Neuron (in vitro differentiated cells): ENCODE data around the gene PTPN21.

Experiments used
- H2AFZ ChIP-seq: one replicate; pipeline ENCODE4 v1.6.1; 2013; ENCODE audit warnings: low read depth, mild to moderate bottlenecking, inconsistent platforms, low read length, moderate library complexity
- H3K27me3 ChIP-seq: one replicate; pipeline ENCODE4 v1.6.1; 2013; ENCODE audit warnings: low read length; ENCODE audit not compliant: insufficient read depth
- H3K36me3 ChIP-seq: one replicate; pipeline ENCODE4 v1.6.1; 2013; ENCODE audit warnings: low read length; ENCODE audit not compliant: insufficient read depth
- H3K4me1 ChIP-seq: one replicate; pipeline ENCODE4 v1.6.1; 2013; ENCODE audit warnings: low read length; ENCODE audit not compliant: insufficient read depth
- H3K4me3 ChIP-seq: 2 replicates; pipeline ENCODE4 v1.5.1; 2013; ENCODE audit warnings: mild to moderate bottlenecking, low read length, moderate library complexity
- H3K9me3 ChIP-seq: one replicate; pipeline ENCODE4 v1.6.1; 2013; ENCODE audit warnings: low read length

Gene PTPN21

DNA sequence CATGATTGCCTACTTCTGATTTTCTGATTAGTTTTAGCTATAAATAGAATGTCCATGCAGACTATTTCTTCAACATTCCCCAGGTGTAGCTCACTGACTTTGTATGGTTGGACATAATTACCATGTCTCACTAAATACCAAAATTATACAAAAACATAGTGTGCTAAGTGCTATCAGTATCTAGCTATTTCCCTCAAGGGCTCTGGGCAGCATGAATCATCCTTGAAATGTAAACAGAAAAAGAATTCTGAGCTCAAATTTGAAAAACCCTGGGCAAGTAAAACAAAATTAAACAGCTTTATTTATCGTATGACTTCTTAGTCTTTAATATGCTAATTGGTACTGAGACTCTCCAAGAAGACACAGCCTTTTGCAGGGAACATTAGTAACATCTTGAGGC, 86.4 kb downstream of the PTPN21 start:
- H3K36me3 ChIP-seq, result peaks cover 73% of the 10 kb centered on the region
- H2AFZ ChIP-seq, result no peak overlapping the region
- H3K9me3 ChIP-seq, result no peaks in the 10 kb centered on the region
- no peaks in the 10 kb centered on the region for H3K4me1 ChIP-seq
- H3K27me3 ChIP-seq, result no peaks in the 10 kb centered on the region
- no peak overlapping the region for H3K4me3 ChIP-seq

DNA sequence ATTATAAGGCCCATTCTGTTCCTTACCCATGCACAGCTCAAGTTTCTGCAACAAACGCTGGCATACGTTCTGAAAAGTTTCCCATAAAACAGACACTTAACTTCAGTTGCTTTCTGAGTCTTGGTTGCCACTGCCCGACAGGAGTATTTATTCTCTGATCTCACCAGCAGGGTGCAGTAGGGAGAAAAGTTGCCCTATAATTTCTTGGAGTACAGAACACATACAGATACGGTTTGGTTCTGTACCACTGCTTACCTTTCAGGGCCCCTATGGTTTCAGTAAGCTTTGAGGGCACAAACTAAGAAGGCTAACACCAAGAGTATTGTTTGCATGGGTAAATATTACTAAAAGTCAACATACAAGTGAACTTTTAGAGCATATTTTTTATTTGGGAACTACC, 91.5 kb downstream of the PTPN21 start:
- Histone ChIP-seq H3K27me3 (no peaks in the 10 kb centered on the region), H3K4me3 (no peak overlapping the region), H3K36me3 (peaks cover 43% of the 10 kb centered on the region), H2AFZ (no peak overlapping the region), H3K4me1 (no peaks in the 10 kb centered on the region), H3K9me3 (peaks cover 5% of the 10 kb centered on the region)

DNA sequence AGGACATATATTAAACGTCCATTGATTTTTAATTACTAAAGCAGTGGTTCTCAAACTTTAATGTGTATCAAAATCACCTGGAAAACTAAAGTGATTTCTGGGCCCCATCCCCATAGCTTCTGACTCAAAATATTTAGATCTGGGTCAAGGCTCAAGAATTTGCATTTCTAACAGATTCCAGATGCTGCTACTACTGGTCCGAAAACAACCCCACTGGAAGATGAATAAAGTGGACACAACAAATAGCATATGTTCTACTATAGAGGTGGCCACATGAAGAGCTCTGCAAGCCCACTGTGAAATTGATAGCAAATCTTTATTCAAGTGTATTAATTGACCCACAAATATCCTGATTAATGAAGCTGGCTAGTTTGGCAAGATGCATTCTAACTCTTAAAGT, 99.9 kb downstream of the PTPN21 start:
- H3K9me3 ChIP-seq, result peaks cover 3% of the 10 kb centered on the region
- no peak overlapping the region for H2AFZ ChIP-seq
- H3K4me1 ChIP-seq, result no peaks in the 10 kb centered on the region
- no peak overlapping the region for H3K4me3 ChIP-seq
- H3K36me3 ChIP-seq, result peaks cover 4% of the 10 kb centered on the region
- no peaks in the 10 kb centered on the region for H3K27me3 ChIP-seq

- Histone ChIP-seq H3K27me3 (no peaks in the 10 kb centered on the region), H3K9me3 (peaks cover 3% of the 10 kb centered on the region), H3K36me3 (peaks cover 4% of the 10 kb centered on the region), H3K4me1 (no peaks in the 10 kb centered on the region), H2AFZ (no peak overlapping the region), H3K4me3 (no peak overlapping the region)
Observed at GRCh38 chr14:88452231-88452630, 102.6 kb downstream of the PTPN21 start.

- no peaks in the 10 kb centered on the region for H3K4me1 ChIP-seq
- H3K9me3 ChIP-seq, result peaks cover 2% of the 10 kb centered on the region
- no peak overlapping the region for H2AFZ ChIP-seq
- H3K4me3 ChIP-seq, result no peak overlapping the region
- no peaks in the 10 kb centered on the region for H3K27me3 ChIP-seq
- H3K36me3 ChIP-seq, result peaks cover 21% of the 10 kb centered on the region
Observed at GRCh38 chr14:88439088-88439487, 115.7 kb downstream of the PTPN21 start.

- Histone ChIP-seq H3K27me3 (no peaks in the 10 kb centered on the region), H3K4me1 (no peaks in the 10 kb centered on the region), H3K4me3 (no peak overlapping the region), H3K36me3 (peaks cover 21% of the 10 kb centered on the region), H3K9me3 (peaks cover 2% of the 10 kb centered on the region), H2AFZ (no peak overlapping the region)
Observed at GRCh38 chr14:88437658-88438057, 117.1 kb downstream of the PTPN21 start.

DNA sequence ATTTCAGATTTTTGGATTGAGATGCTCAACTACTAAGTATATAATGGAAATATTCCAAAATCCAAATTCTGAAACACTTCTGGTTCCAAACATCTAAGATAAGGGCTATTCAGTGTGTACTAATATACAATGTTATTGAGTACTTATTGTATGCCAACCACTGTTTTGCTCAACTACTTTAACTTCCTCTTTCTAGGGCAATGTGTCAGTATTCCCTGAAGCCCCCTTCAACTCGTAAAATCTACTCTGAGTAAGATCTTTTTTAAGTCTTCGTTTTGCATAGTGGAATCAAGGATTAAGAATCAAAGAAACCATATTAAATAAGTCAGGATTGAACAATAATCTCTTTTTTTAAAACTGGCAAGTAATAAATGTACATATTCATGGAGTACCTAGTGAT, 123.8 kb downstream of the PTPN21 start:
- peaks cover 2% of the 10 kb centered on the region for H3K9me3 ChIP-seq
- no peaks in the 10 kb centered on the region for H3K27me3 ChIP-seq
- H2AFZ ChIP-seq, result no peak overlapping the region
- no peak overlapping the region for H3K4me3 ChIP-seq
- H3K36me3 ChIP-seq, result peaks cover 6% of the 10 kb centered on the region
- no peaks in the 10 kb centered on the region for H3K4me1 ChIP-seq

DNA sequence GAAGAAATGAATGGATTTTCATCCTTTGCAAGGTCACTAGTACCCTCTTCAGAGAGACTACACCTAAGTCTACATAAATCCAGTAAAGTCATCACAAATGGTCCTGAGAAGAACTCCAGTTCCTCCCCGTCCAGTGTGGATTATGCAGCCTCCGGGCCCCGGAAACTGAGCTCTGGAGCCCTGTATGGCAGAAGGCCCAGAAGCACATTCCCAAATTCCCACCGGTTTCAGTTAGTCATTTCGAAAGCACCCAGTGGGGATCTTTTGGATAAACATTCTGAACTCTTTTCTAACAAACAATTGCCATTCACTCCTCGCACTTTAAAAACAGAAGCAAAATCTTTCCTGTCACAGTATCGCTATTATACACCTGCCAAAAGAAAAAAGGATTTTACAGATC, 128.5 kb downstream of the PTPN21 start:
- H3K36me3 ChIP-seq, result peaks cover 4% of the 10 kb centered on the region
- H3K4me3 ChIP-seq, result no peak overlapping the region
- H3K4me1 ChIP-seq, result no peaks in the 10 kb centered on the region
- no peaks in the 10 kb centered on the region for H3K27me3 ChIP-seq
- no peak overlapping the region for H2AFZ ChIP-seq
- no peaks in the 10 kb centered on the region for H3K9me3 ChIP-seq

- Histone ChIP-seq H3K36me3 (peaks cover 10% of the 10 kb centered on the region), H2AFZ (no peak overlapping the region), H3K4me1 (no peaks in the 10 kb centered on the region), H3K4me3 (no peak overlapping the region), H3K9me3 (no peaks in the 10 kb centered on the region), H3K27me3 (no peaks in the 10 kb centered on the region)
Observed at GRCh38 chr14:88424573-88424972, 130.2 kb downstream of the PTPN21 start.

DNA sequence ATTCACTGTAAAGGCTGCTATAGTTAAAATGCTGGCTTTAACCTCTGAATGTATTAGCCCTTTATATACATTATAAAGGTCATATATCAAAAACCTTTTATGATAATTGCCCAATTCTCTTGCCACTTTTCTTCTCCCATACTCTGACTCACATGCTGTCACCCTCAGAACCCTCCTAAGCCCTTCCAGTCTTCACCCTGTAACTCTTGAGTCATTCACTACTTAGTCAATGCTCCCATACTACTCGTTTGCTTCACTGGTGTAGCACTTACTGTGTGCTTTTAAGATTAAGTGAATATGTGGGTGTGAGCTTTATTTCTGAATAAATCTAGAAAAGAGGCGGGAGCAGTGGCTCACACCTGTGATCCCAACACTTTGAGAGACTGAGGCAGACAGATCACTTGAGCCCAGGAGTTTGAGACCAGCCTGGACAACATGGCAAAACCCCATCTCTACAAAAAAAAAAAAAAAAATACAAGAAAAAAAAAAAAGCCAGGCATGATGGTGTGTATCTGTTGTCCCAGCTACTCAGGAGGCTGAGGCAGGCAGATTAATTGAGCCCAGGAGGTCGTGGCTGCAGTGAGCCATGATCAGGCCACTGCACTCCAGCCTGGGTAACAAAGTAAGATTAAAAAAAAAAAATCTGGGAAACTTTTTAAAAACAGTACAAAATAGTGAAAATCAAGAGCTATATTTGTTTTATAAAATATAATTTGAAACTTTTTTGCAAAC, 131.7 kb downstream of the PTPN21 start:
- Histone ChIP-seq H2AFZ (no peak overlapping the region), H3K9me3 (no peaks in the 10 kb centered on the region), H3K4me3 (no peak overlapping the region), H3K27me3 (no peaks in the 10 kb centered on the region), H3K4me1 (no peaks in the 10 kb centered on the region), H3K36me3 (peaks cover 10% of the 10 kb centered on the region)

DNA sequence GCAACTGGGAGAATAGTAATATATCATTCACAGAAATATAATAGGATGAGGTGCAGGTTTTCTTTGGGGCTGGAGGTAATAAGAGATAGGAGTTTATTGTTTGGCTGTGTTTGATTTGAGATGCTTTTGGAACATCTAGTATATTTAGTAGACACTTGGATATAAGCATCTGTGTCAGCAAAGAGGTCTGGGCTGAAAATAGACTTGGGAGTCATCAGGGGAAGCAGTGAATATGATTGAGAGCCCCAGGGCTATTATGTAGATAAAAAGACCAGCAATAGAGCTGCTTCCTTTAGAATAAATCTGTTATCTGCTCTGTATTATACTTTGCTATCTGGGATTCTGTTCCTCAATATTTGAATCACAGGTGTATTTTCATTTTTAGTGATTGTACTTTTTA, 132.8 kb downstream of the PTPN21 start:
- Histone ChIP-seq H2AFZ (no peak overlapping the region), H3K27me3 (no peaks in the 10 kb centered on the region), H3K4me3 (no peak overlapping the region), H3K9me3 (peaks cover 3% of the 10 kb centered on the region), H3K36me3 (peaks cover 10% of the 10 kb centered on the region), H3K4me1 (no peaks in the 10 kb centered on the region)

DNA sequence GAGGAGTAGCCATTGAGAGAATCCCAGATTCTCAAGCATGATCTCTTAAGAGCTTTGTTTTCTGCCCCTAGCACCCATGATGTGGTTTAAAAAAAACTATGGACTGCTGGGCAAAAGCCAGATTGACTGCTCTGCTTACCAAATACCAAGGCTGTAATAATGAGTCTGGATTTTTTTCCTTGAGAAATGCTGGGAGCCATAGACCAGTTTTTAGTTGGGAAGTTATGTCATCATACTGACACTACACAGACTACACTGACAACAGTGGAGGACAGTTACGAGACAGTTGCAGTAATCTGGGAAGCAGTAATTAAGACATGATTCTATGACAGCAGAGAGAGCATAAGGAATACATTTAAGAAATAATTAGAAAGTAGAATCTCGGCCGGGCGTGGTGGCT, 133.5 kb downstream of the PTPN21 start:
- H3K36me3 ChIP-seq, result peaks cover 6% of the 10 kb centered on the region
- no peaks in the 10 kb centered on the region for H3K27me3 ChIP-seq
- H3K4me3 ChIP-seq, result no peak overlapping the region
- peaks cover 3% of the 10 kb centered on the region for H3K9me3 ChIP-seq
- H2AFZ ChIP-seq, result no peak overlapping the region
- H3K4me1 ChIP-seq, result no peaks in the 10 kb centered on the region

GRCh38 chr14:88420187-88420586, 134.6 kb downstream of the PTPN21 start:
- Histone ChIP-seq H3K9me3 (peaks cover 7% of the 10 kb centered on the region), H2AFZ (no peak overlapping the region), H3K36me3 (peaks cover 8% of the 10 kb centered on the region), H3K4me1 (no peaks in the 10 kb centered on the region), H3K4me3 (no peak overlapping the region), H3K27me3 (no peaks in the 10 kb centered on the region)

DNA sequence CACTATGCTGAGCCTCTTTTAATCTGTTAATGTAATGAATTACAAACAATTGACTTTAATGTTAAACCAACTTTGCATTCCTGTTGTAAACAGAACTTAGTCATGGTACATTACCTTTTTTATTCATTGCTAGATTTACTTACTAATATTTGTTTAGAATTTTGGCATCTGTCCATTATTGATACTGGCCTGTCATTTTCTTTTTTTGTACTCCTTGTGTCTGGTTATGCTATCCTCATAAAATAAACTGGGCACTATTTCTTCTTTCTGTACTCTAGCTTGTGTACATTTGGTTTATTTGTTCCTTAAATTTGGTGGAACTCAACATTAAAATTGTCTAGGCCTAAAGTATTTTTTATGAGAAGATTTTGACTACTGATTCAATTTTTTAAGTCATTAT, 137.2 kb downstream of the PTPN21 start:
- Histone ChIP-seq H3K4me1 (no peaks in the 10 kb centered on the region), H3K4me3 (no peak overlapping the region), H3K9me3 (peaks cover 7% of the 10 kb centered on the region), H3K36me3 (peaks cover 8% of the 10 kb centered on the region), H3K27me3 (no peaks in the 10 kb centered on the region), H2AFZ (no peak overlapping the region)
